ENCODE measurements around the gene CFAP74. TPM values are rescaled to one million over a fixed set of nuclear protein-coding genes. Genes with fewer than 3 reads are reported as not detected.

CFAP74 gene
- total RNA-seq, 2 experiments from 2014 or later = not detected

- ATAC-seq (ENCODE audit: poor library complexity) (no peak), DNase-seq (no peak)
- Mint-ChIP-seq H3K4me3 (peak overlapping the region; percentile 80), H3K36me3 (ENCODE audit: low read depth) (peaks cover 17% of the 10 kb centered on the region), H3K27me3 (peaks cover 3% of the 10 kb centered on the region), H3K9me3 (no peaks in the 10 kb centered on the region), H3K27ac (peak overlapping the region; percentile 98), H3K4me1 (ENCODE audit: low read depth) (peaks cover 40% of the 10 kb centered on the region)
- intact Hi-C loops (cut with DNase I, micrococcal nuclease) = no loop called here
- TF ChIP-seq CTCF (IDR thresholded peaks at IDR 0.05) = no peak
- CTCF ChIA-PET = no interaction called here
- H3K4me1 ChIP-seq (ENCODE audit: insufficient read depth, low read length) = peaks cover 63% of the 10 kb centered on the region
- POLR2A ChIA-PET = no interaction called here
- H3K27me3 ChIP-seq (ENCODE audit: control insufficient read depth in 1 of 2, insufficient read depth in 2 of 2, low read length in 2 of 2) = no peaks in the 10 kb centered on the region
- no peaks in the 10 kb centered on the region for H3K9me3 ChIP-seq (ENCODE audit: control insufficient read depth in 1 of 2, insufficient read depth in 1 of 2, low read length in 2 of 2)
- H3K27ac ChIP-seq (ENCODE audit: low read depth in 1 of 2, low read length in 2 of 2) = peak overlapping the region in 1 of 2 donors; percentile 13
- H3K36me3 ChIP-seq (ENCODE audit: insufficient read depth, low read length) = no peaks in the 10 kb centered on the region
- H3K4me3 ChIP-seq (ENCODE audit: low read length) = no peak overlapping the region
Observed at GRCh38 chr1:1893291-1893985, 110.1 kb downstream of the CFAP74 start.

GRCh38 chr1:1892763-1893120 lies 110.8 kb downstream of the CFAP74 start:
- ChIA-PET POLR2A (no interaction called here), CTCF (no interaction called here)
- peaks cover 67% of the 10 kb centered on the region for H3K4me1 ChIP-seq (ENCODE audit: insufficient read depth, low read length)
- TF ChIP-seq CTCF (IDR thresholded peaks at IDR 0.05) = no peak
- Mint-ChIP-seq H3K27me3 (no peaks in the 10 kb centered on the region), H3K9me3 (no peaks in the 10 kb centered on the region), H3K4me1 (ENCODE audit: low read depth) (peaks cover 47% of the 10 kb centered on the region), H3K27ac (peak overlapping the region; percentile 98), H3K4me3 (peak overlapping the region; percentile 92), H3K36me3 (ENCODE audit: low read depth) (peaks cover 20% of the 10 kb centered on the region)
- no peaks in the 10 kb centered on the region for H3K9me3 ChIP-seq (ENCODE audit: control insufficient read depth in 1 of 2, insufficient read depth in 1 of 2, low read length in 2 of 2)
- intact Hi-C loops (cut with DNase I, micrococcal nuclease) = loop anchor here in 1 of 2 experiments (1.0 kb wide), 1 partner anchor 14 kb away; no protein-coding TSS in a partner anchor
- no peaks in the 10 kb centered on the region for H3K36me3 ChIP-seq (ENCODE audit: insufficient read depth, low read length)
- H3K4me3 ChIP-seq (ENCODE audit: low read length) = peak overlapping the region; percentile 77
- DNase-seq (no peak), ATAC-seq (ENCODE audit: poor library complexity) (no peak)
- no peaks in the 10 kb centered on the region for H3K27me3 ChIP-seq (ENCODE audit: control insufficient read depth in 1 of 2, insufficient read depth in 2 of 2, low read length in 2 of 2)
- peak overlapping the region; percentile 78 for H3K27ac ChIP-seq (ENCODE audit: low read depth in 1 of 2, low read length in 2 of 2)

- DNase-seq (peak in 3 of 14 experiments; percentile 12 to 63 (median 52)), ATAC-seq (ENCODE audit: poor library complexity) (no peak)
- Mint-ChIP-seq H3K36me3 (ENCODE audit: low read depth) (peaks cover 23% of the 10 kb centered on the region), H3K4me1 (ENCODE audit: low read depth) (peaks cover 52% of the 10 kb centered on the region), H3K27ac (peak overlapping the region; percentile 98), H3K9me3 (no peaks in the 10 kb centered on the region), H3K4me3 (peak overlapping the region; percentile 92), H3K27me3 (no peaks in the 10 kb centered on the region)
- Histone ChIP-seq H3K27ac (ENCODE audit: low read depth in 1 of 2, low read length in 2 of 2) (peak overlapping the region; percentile 78), H3K27me3 (ENCODE audit: control insufficient read depth in 1 of 2, insufficient read depth in 2 of 2, low read length in 2 of 2) (no peaks in the 10 kb centered on the region), H3K4me1 (ENCODE audit: insufficient read depth, low read length) (peaks cover 69% of the 10 kb centered on the region), H3K9me3 (ENCODE audit: control insufficient read depth in 1 of 2, insufficient read depth in 1 of 2, low read length in 2 of 2) (no peaks in the 10 kb centered on the region), H3K4me3 (ENCODE audit: low read length) (peak overlapping the region; percentile 77), H3K36me3 (ENCODE audit: insufficient read depth, low read length) (no peaks in the 10 kb centered on the region)
- CTCF ChIA-PET = interaction anchor here (0.9 to 1.5 kb wide), 2 partner anchors 9 to 17 kb away, joined by 3 to 7 read pairs; no protein-coding TSS in a partner anchor
- intact Hi-C loops (cut with DNase I, micrococcal nuclease) = loop anchor here in 1 of 2 experiments (1.0 kb wide), 1 partner anchor 14 kb away; no protein-coding TSS in a partner anchor
- POLR2A ChIA-PET = interaction anchor here (0.6 to 1.5 kb wide), 4 partner anchors 8 to 112 kb away, joined by 3 to 12 read pairs (median 4); no protein-coding TSS in a partner anchor
- no peak for TF ChIP-seq CTCF (IDR thresholded peaks at IDR 0.05)
Observed at GRCh38 chr1:1892079-1892762, 111.4 kb downstream of the CFAP74 start.
